Smooth muscle cell of the coronary artery (primary cell): ENCODE measurements around the gene OR6B1. TPM values are rescaled to one million over a fixed set of nuclear protein-coding genes. Genes with fewer than 3 reads are reported as not detected.

Experiments used
- total RNA-seq: library from RNA; depleted of rRNA; stranded (reverse); fragments of >200 nt; gene quantifications from 2 replicates; pipeline ENCODE4 v1.2.3, GENCODE V29; 2014; ENCODE audit warnings: low replicate concordance

OR6B1 gene
- not detected in 2 replicates for total RNA-seq

DNA sequence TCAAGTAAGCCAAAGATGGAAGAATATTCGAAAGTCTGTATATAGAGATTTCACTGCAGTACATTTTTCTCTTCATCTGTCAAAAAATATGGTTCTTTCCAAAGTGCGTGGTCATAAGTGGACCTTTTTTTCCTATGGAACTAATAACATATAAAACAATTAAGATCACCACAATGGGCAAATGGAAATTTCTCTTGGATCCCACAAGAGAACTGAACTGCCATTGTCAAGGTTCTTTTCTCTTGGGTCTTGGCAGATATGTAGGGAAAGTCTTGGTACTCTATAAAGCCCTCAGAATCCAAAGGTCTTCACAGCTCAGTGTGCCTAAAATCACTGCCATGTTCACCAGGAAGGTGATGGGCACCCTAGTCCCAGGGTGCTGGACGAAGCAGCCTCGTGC lies at the start of gene OR6B1:
Gene OR6B1 (plus strand): TSS at position 301 of the 400 bp plus-strand sequence. CDS start 3,677 bp downstream, outside the sequence.

DNA sequence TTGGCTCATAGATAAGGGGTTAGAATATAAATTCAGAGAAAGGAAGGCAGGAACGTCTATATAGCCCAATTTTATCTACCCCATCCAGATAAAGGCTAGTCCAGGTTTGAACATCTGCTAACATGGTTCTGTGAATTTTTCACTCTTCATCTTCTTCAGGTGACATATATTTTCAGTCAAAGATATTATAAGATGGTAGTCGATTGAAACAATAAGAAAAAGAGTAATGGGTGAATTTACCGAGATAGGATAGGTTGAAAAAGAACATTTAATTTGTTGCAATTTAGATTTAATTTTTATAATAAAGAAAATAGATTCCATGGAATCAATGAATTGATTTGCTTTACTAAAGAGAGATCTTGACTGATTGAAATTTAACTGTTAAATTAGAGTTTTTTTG lies 45.6 kb upstream of the OR6B1 start, which contains the start of gene OR2F1:
Gene OR2F1 (plus strand): TSS at position 301 of the 400 bp plus-strand sequence. CDS start 5,127 bp downstream, outside the sequence.

DNA sequence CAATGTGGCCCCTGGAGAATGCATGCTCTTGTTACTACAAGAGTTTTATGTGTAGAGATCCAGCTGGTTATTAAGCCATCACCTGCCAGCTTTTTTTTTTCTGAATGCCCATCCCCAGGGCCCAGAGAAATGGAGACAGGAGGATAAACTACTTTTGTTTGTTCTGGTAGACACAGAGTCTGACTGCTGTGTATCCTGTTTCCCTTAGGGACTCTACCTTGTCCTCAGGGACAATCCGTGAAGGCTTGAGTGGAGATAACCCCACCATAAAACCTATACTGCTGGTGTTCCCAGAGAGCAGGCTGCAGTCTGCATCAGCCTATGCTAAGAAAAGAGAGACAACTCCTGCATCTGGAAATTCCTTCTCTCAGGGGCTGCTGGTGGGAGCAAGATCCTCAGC lies 48.5 kb downstream of the OR6B1 start, which contains the start of gene OR2A5:
Gene OR2A5 (plus strand): TSS at position 301 of the 400 bp plus-strand sequence. CDS start 1,454 bp downstream, outside the sequence.

Other genes starting within 250 kb of the OR6B1 start
- 0.12 and 0.23 TPM in 2 replicates for gene CTAGE6, start 242.6 kb upstream of the OR6B1 start, total RNA-seq
- 30.0 and 55.7 TPM in 2 replicates for gene TCAF1, start 98.1 kb upstream of the OR6B1 start, total RNA-seq
- not detected in 2 replicates for gene OR2F2, start 65.1 kb upstream of the OR6B1 start, total RNA-seq
- gene OR2F1, start 45.5 kb upstream of the OR6B1 start, total RNA-seq, result not detected in 2 replicates
- gene OR2A5, start 48.6 kb downstream of the OR6B1 start, total RNA-seq, result not detected in 2 replicates
- not detected in 2 replicates for gene OR2A25, start 69.5 kb downstream of the OR6B1 start, total RNA-seq
- gene OR2A12, start 86.0 kb downstream of the OR6B1 start, total RNA-seq, result not detected in 2 replicates
- gene OR2A2, start 109.3 kb downstream of the OR6B1 start, total RNA-seq, result not detected in 2 replicates
- not detected in 2 replicates for gene OR2A14, start 122.9 kb downstream of the OR6B1 start, total RNA-seq
- gene CTAGE4, start 183.1 kb downstream of the OR6B1 start, total RNA-seq, result 0.23 and 0.35 TPM in 2 replicates
- gene ARHGEF35, start 195.5 kb downstream of the OR6B1 start, total RNA-seq, result 2.0 and 6.1 TPM in 2 replicates
- gene OR2A42, start 239.3 kb downstream of the OR6B1 start, total RNA-seq, result under 0.01 TPM in 1 of 2 replicates, not detected in the other